ENCODE data around the gene PNPLA3. TPM values are rescaled to one million over a fixed set of nuclear protein-coding genes. Genes with fewer than 3 reads are reported as not detected.

The PNPLA3 gene
- total and polyA plus RNA-seq, 9 of the 15 experiments (the other 6 are each of a cell fraction or from before 2014, with no cell fraction given) = 0.20 to 0.48 (median 0.38) TPM; not detected in 6

DNA sequence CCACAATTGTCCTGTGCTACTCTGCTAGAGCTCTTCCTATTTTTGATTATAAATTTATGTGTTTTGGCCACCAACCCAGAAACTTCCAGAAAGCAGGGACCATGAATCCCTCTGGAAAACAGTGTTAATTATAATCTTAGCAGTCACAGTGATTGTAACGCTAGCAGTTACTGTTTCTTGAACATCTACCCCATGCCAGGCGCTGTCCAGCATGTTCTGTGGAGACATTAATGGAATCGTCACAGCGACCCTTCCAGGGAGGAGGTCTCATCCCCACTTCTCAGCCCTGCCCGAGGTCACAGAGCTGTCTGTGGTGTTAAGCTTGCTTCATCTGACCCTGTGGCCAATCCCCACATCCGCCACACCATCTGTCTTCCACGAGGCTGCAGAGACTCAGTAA, 17.9 kb upstream of the PNPLA3 start:
- H3K4me2 ChIP-seq (ENCODE audit: insufficient read depth, low read length) = no peak overlapping the region
- H3K9ac ChIP-seq (ENCODE audit: insufficient read depth in 1 of 2, low read depth in 2 of 2, low read length in 2 of 2) = no peak overlapping the region
- FAIRE-seq (no peak), ATAC-seq (no peak), DNase-seq (ENCODE audit: extremely low read depth in 1 of 4, low spot score in 3 of 4) (no peak)
- peaks cover 0 to 9% of the 10 kb centered on the region in 2 experiments; a peak in 1 of 5 replicates for H3K27me3 ChIP-seq (ENCODE audit: control insufficient read depth in 2 of 2, insufficient read depth in 2 of 2, low read length in 2 of 2)
- intact Hi-C loops (cut with micrococcal nuclease) = no loop called here
- in situ Hi-C loops (cut with MboI) = no loop called here
- no peaks in the 10 kb centered on the region for H4K20me1 ChIP-seq (replicated peaks; ENCODE audit: control insufficient read depth, insufficient read depth, low read length)
- no TSS peak for BruUV-seq (replicated peaks)
- CTCF ChIA-PET (ENCODE audit: low intra/inter-chr PET ratio) = no interaction called here
- no peak overlapping the region for H3K27ac ChIP-seq (ENCODE audit: extremely low read depth, low read depth, low read length)
- H3K9me3 ChIP-seq (replicated peaks; ENCODE audit: control insufficient read depth, insufficient read depth, low read depth, low read length) = no peaks in the 10 kb centered on the region
- POLR2A ChIA-PET = no interaction called here
- TF ChIP-seq, protein P1, sequence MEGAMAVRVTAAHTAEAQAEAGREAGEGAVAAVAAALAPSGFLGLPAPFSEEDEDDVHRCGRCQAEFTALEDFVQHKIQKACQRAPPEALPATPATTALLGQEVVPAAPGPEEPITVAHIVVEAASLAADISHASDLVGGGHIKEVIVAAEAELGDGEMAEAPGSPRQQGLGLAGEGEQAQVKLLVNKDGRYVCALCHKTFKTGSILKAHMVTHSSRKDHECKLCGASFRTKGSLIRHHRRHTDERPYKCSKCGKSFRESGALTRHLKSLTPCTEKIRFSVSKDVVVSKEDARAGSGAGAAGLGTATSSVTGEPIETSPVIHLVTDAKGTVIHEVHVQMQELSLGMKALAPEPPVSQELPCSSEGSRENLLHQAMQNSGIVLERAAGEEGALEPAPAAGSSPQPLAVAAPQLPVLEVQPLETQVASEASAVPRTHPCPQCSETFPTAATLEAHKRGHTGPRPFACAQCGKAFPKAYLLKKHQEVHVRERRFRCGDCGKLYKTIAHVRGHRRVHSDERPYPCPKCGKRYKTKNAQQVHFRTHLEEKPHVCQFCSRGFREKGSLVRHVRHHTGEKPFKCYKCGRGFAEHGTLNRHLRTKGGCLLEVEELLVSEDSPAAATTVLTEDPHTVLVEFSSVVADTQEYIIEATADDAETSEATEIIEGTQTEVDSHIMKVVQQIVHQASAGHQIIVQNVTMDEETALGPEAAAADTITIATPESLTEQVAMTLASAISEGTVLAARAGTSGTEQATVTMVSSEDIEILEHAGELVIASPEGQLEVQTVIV (CRISPR knock-in tag; IDR thresholded peaks at IDR 0.05; ENCODE audit: borderline replicate concordance) = no peak
- TF ChIP-seq, protein P2, sequence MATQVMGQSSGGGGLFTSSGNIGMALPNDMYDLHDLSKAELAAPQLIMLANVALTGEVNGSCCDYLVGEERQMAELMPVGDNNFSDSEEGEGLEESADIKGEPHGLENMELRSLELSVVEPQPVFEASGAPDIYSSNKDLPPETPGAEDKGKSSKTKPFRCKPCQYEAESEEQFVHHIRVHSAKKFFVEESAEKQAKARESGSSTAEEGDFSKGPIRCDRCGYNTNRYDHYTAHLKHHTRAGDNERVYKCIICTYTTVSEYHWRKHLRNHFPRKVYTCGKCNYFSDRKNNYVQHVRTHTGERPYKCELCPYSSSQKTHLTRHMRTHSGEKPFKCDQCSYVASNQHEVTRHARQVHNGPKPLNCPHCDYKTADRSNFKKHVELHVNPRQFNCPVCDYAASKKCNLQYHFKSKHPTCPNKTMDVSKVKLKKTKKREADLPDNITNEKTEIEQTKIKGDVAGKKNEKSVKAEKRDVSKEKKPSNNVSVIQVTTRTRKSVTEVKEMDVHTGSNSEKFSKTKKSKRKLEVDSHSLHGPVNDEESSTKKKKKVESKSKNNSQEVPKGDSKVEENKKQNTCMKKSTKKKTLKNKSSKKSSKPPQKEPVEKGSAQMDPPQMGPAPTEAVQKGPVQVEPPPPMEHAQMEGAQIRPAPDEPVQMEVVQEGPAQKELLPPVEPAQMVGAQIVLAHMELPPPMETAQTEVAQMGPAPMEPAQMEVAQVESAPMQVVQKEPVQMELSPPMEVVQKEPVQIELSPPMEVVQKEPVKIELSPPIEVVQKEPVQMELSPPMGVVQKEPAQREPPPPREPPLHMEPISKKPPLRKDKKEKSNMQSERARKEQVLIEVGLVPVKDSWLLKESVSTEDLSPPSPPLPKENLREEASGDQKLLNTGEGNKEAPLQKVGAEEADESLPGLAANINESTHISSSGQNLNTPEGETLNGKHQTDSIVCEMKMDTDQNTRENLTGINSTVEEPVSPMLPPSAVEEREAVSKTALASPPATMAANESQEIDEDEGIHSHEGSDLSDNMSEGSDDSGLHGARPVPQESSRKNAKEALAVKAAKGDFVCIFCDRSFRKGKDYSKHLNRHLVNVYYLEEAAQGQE (IDR thresholded peaks at IDR 0.05; ENCODE audit: borderline replicate concordance) = peak; percentile 19; the same call in 1 of the 2 replicates
- TF ChIP-seq, protein P2 (CRISPR knock-in tag; IDR thresholded peaks at IDR 0.05; ENCODE audit: low read depth) = no peak
- H3K4me1 ChIP-seq (replicated peaks in 1 of 2; ENCODE audit: control insufficient read depth in 2 of 2, insufficient read depth in 2 of 2, low read length in 2 of 2) = no peaks in the 10 kb centered on the region; a peak in 1 of 5 replicates
- H3K36me3 ChIP-seq (ENCODE audit: control insufficient read depth, insufficient read depth, low read length) = no peaks in the 10 kb centered on the region
- H3K79me2 ChIP-seq (ENCODE audit: control insufficient read depth, insufficient read depth, low read length) = no peaks in the 10 kb centered on the region
- H3K9me1 ChIP-seq (ENCODE audit: control insufficient read depth, insufficient read depth, low read length) = no peaks in the 10 kb centered on the region
- WGBS (ENCODE audit: insufficient coverage, low coverage, missing lambda C conversion rate) = 0% methylated on average over 6 of the region's 7 CpGs
- H3K4me3 ChIP-seq = no peak overlapping the region
- no peak overlapping the region for H2AFZ ChIP-seq (ENCODE audit: low read depth, low read length)

Data from K562 (cell line).